GM19455 (cell line): ENCODE data around the gene DUSP3.
"Not testable (repeated sequence)": the region's sequence is repeated elsewhere in the genome, so short reads cannot be mapped to it uniquely, and the experiment has no call there.

Experiments used
- ATAC-seq: cut with Tn5 transposase; IDR thresholded peaks from one replicate; pipeline ENCODE4 v1.9.1; 2021; ENCODE audit not compliant: unreplicated experiment

The DUSP3 gene

GRCh38 chr17:43801844-43802243 lies 23.1 kb upstream of the DUSP3 start:
- ATAC-seq, result no peak

- no peak for ATAC-seq
These were observed 22.0 kb upstream of the DUSP3 start for GRCh38 chr17:43800736-43801135.

- ATAC-seq, result no peak
These were observed 20.3 kb upstream of the DUSP3 start for GRCh38 chr17:43799047-43799446.

GRCh38 chr17:43798024-43798423 lies 19.2 kb upstream of the DUSP3 start:
- ATAC-seq, result not testable (repeated sequence)

- not testable (repeated sequence) for ATAC-seq
These were observed 13.9 kb upstream of the DUSP3 start for GRCh38 chr17:43792668-43793067.

DNA sequence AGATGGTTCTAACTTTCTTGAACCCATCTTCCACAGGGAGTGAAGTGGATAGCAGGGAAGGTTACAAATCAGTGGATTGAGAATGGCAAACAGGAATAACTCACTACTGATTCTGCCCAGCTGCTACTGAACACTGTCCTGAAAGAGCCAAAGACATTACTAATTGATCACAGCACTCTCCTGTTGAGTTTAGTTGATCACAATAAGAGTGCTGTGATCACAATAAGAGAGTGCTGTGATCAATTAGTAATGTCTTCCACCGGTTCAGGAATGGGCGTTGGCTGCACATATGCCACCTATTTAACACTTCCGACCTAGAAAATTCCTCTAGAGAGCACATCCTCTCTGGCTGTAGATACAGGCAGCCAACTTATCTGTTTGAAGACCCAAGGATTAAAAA lies 12.8 kb upstream of the DUSP3 start:
- ATAC-seq, result no peak

- ATAC-seq, result no peak
These were observed 11.6 kb upstream of the DUSP3 start for GRCh38 chr17:43790311-43790940.

DNA sequence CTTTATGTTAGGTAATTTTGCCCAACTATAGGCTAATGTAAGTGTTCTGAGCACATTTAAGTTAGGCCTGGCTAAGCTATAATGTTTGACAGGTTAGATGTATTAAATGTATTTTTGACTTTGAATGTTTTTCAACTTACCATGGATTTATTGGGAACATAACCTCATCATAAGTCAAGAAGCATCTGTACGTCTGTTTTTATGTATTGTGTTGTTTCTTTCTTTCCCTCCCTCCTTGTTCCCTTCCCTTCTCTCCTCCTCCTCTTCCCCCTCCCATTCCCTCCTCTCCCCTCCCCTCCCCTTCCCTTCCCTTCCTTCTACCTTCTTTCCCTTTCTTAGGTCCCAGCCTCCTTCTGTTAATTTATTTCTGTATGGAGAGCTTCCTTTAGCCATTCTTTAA lies 10.7 kb upstream of the DUSP3 start:
- ATAC-seq, result no peak

DNA sequence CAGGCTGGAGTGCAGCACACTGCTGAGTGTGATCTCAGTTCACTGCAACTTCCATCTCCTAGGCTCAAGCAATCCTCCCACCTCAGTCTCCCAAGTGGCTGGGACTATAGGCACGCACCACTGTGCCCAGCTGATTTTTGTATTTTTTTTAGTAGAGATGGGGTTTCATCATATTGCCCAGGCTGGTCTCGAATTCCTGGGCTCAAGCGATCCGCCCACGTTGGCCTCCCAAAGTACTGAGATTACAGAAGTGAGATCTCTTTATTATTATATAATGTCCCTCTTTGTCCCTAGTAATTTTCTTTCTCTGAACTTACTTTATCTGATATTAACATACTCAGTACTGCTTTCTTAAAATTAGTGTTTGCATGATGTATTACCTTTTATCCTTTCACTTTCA lies 9.8 kb upstream of the DUSP3 start:
- ATAC-seq, result no peak

- ATAC-seq, result no peak
These were observed 9.0 kb upstream of the DUSP3 start for GRCh38 chr17:43787728-43788127.

DNA sequence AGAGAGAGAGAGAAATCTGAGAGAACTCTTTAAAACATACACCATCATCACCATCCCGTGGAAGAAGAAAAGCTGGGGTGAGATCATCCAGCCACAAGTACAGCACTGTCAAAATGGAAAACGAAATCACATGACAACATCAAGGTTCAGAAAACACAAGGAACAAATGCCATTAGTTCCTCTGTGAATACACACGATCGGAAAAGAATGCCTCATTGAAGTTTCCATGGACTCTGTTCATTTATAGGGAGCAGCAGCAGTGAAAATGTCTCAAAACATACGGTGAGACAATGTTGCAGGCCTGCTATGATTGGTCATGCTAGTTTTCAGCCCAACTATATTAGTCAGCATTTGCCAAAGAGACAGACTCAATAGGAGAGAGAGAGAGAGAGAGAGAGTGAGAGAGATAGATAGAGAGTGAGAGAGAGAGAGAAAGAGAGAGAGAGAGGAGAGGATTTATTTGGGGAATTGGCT lies 5.9 kb upstream of the DUSP3 start:
- no peak for ATAC-seq

GRCh38 chr17:43784068-43784467 lies 5.3 kb upstream of the DUSP3 start:
- no peak for ATAC-seq

DNA sequence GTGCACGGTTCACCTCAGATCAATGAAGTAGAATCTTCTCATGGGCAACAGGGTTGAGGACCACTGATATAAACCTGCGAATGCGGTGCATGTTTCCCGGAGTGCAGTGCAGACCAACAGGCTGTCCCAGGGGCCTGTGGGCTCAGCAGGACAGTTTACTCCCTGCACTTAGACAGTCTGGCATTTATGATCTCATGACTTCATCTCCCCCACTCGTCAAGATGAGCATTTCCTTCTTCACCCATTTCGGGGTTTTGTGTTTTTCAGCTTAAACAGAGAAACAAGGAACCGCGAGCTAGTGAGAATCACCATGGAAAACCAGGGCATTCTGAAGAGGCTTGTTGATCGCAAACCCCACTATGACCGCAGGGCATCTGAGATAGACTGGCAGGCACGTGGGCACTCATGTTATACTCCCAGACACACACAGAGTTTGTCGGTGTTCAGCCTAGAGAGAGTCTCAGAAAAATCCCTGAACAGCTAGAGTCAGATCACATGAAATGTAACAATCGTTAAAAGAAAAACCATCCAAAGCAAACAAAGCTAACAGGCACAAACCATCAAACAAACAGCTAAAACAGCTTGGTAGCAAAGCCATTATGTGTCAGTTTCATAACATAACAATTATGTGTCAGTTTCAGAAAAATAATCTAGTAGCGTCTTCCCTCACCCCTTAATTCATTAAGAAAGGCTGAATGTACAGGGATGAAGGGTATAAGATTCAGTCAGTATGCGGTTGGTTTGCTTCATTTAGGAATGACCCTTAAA lies 4.3 kb upstream of the DUSP3 start:
- no peak for ATAC-seq

GRCh38 chr17:43780135-43780534 lies 1.4 kb upstream of the DUSP3 start, which contains the start of gene CFAP97D1:
Gene CFAP97D1 (plus strand): TSS chr17:43780435. CDS start chr17:43780463, 28 bp downstream.
- no peak for ATAC-seq

- ATAC-seq, result no peak
These were observed 658 bp upstream of the DUSP3 start for GRCh38 chr17:43779145-43780125.

- no peak for ATAC-seq
These were observed 4.2 kb downstream of the DUSP3 start for GRCh38 chr17:43774304-43775250.

DNA sequence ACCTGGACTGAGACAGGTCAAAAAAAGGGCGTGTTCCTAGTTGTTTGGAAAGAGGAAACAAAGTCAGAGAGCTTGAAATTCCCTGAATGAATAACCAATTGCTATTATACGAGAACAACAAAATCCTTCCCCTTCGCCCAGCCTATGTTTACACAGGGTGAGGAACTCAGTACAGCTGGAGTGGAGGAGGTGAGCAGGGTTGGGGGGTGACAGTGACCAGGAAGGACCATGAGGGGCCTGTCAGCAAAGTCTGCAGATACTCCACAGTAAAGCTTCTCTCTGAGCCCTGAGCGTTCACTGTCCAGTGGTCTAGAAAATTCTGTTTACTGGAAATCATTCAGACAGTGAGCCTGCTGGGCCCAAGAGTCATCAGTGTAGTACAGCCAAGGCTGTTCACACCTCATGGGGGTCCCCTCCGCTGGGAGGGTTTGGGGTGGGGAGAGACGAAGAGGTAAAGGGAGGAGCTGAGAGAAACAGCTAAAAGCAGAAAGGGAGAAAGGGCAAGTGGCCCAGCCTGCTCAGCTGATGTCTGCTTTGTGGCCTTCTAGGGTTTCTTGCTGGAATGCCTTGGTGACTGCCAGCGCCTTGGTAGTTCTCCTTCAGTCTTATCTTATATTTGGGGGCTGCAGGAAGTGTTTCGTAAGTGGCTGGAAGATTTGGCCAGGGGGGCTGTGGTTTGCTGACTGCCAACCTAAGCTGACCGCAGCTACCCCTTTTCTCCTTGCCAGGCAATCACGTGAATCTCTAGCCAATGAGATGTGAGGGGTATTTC lies 5.7 kb downstream of the DUSP3 start:
- ATAC-seq, result no peak

DNA sequence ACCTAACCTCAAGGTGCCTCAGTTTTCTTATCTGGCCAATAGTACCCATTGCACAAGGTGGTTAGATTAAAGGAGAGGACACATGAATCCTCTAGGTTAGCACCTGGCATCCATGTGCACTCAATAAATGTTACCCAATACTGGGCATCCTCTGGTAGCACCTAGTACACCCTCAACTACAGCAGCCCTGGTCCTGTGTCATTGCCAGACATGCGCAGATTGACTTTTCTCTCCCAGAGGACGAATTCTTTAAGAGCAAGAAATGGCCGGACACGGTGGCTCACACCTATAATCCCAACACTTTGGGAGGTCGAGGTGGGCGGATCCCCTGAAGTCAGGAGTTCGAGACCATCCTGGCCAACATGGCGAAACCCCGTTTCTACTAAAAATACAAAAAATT lies 7.3 kb downstream of the DUSP3 start:
- no peak for ATAC-seq

- ATAC-seq, result no peak
These were observed 7.8 kb downstream of the DUSP3 start for GRCh38 chr17:43770957-43771356.
